Adipose tissue (tissue), 3 donors: ENCODE measurements around the gene TSPAN13. TPM values are rescaled to one million over a fixed set of nuclear protein-coding genes. Genes with fewer than 3 reads are reported as not detected.
"Not testable (repeated sequence)": the region's sequence is repeated elsewhere in the genome, so short reads cannot be mapped to it uniquely, and the experiment has no call there.

ENCODE experiments used
- H3K27ac ChIP-seq: one replicate; pipeline ENCODE4 v1.5.1; 2013; ENCODE audit warnings: low read depth, low read length
- WGBS, 3 donors: extraction: QIAGEN DNeasy Blood & Tissue Kit; methylation state at CpG; one replicate each; pipeline ENCODE4 v1.1.7; 2013; 5-methylcytosine and 5-hydroxymethylcytosine counted together
- polyA plus RNA-seq, 3 donors: library from polyadenylated mRNA; stranded (reverse); fragments of 200-250 nt; gene quantifications; one replicate each; pipeline ENCODE4 v1.2.3, GENCODE V29; 2013
- donor health status: healthy with polysubstance abuse.
- donor health status: Bipolar disorder and iron deficiency.
- donor health status: healthy.

TSPAN13 gene
- polyA plus RNA-seq, 3 donors = 35.5 to 52.1 (median 42.4) TPM

GRCh38 chr7:16764942-16765341 lies 11.4 kb downstream of the TSPAN13 start:
- 93 to 95% (median 95%) methylated on average over 3 of the region's 3 CpGs for WGBS, 3 donors
- H3K27ac ChIP-seq = no peak overlapping the region

- H3K27ac ChIP-seq = no peak overlapping the region
- 62 to 69% (median 62%) methylated on average over 2 of the region's 2 CpGs for WGBS, 3 donors
Measured at GRCh38 chr7:16765436-16765859, 11.9 kb downstream of the TSPAN13 start.

- 97 to 100% (median 98%) methylated on average over 3 of the region's 3 CpGs for WGBS, 3 donors
- not testable (repeated sequence) for H3K27ac ChIP-seq
Measured at GRCh38 chr7:16769994-16770393, 16.4 kb downstream of the TSPAN13 start.

GRCh38 chr7:16770657-16771329 lies 17.2 kb downstream of the TSPAN13 start:
- no peak overlapping the region for H3K27ac ChIP-seq
- WGBS, 3 donors = 70 to 77% (median 73%) methylated on average over 6 of the region's 6 CpGs

- no peak overlapping the region for H3K27ac ChIP-seq
- WGBS, 3 donors = 45 to 59% (median 49%) methylated on average over 2 of the region's 2 CpGs
Measured at GRCh38 chr7:16773326-16773725, 19.8 kb downstream of the TSPAN13 start.

- 93 to 99% (median 97%) methylated on average over 2 of the region's 2 CpGs for WGBS, 3 donors
- no peak overlapping the region for H3K27ac ChIP-seq
Measured at GRCh38 chr7:16773884-16774283, 20.3 kb downstream of the TSPAN13 start.

GRCh38 chr7:16774294-16774693 lies 20.7 kb downstream of the TSPAN13 start:
- WGBS, 3 donors = 71 to 89% (median 89%) methylated on average over 4 of the region's 4 CpGs

GRCh38 chr7:16774986-16775385 lies 21.4 kb downstream of the TSPAN13 start:
- H3K27ac ChIP-seq = no peak overlapping the region

More at GRCh38 chr7:16774294-16774693, 20.7 kb downstream of the TSPAN13 start:
- no peak overlapping the region for H3K27ac ChIP-seq

- 94% methylated on average over 7 of the region's 7 CpGs for WGBS, 3 donors
- H3K27ac ChIP-seq = no peak overlapping the region
Measured at GRCh38 chr7:16776053-16776452, 22.5 kb downstream of the TSPAN13 start.

GRCh38 chr7:16778476-16778875 lies 24.9 kb downstream of the TSPAN13 start:
- 92 to 98% (median 96%) methylated on average over 3 of the region's 3 CpGs for WGBS, 3 donors
- H3K27ac ChIP-seq = no peak overlapping the region

- 49 to 61% (median 52%) methylated on average over 1 of the region's 1 CpG for WGBS, 3 donors
Measured at GRCh38 chr7:16779051-16779450, 25.5 kb downstream of the TSPAN13 start.

GRCh38 chr7:16780596-16780995 lies 27.0 kb downstream of the TSPAN13 start:
- WGBS, 3 donors = 50 to 70% (median 61%) methylated on average over 1 of the region's 1 CpG
- H3K27ac ChIP-seq = no peak overlapping the region

More at GRCh38 chr7:16779051-16779450, 25.5 kb downstream of the TSPAN13 start:
- no peak overlapping the region for H3K27ac ChIP-seq

GRCh38 chr7:16785321-16785720 lies 31.8 kb downstream of the TSPAN13 start:
- WGBS, 3 donors = 38 to 81% (median 80%) methylated on average over 1 of the region's 1 CpG
- H3K27ac ChIP-seq = no peak overlapping the region

GRCh38 chr7:16785846-16786245 lies 32.3 kb downstream of the TSPAN13 start:
- 54 to 86% (median 80%) methylated on average over 2 of the region's 2 CpGs for WGBS, 3 donors

GRCh38 chr7:16786257-16786656 lies 32.7 kb downstream of the TSPAN13 start:
- no peak overlapping the region for H3K27ac ChIP-seq
- WGBS, 3 donors = 32 to 82% (median 72%) methylated on average over 4 of the region's 4 CpGs

More at GRCh38 chr7:16785846-16786245, 32.3 kb downstream of the TSPAN13 start:
- no peak overlapping the region for H3K27ac ChIP-seq

GRCh38 chr7:16787127-16787526 lies 33.6 kb downstream of the TSPAN13 start:
- 62 to 96% (median 91%) methylated on average over 1 of the region's 1 CpG for WGBS, 3 donors
- no peak overlapping the region for H3K27ac ChIP-seq

- H3K27ac ChIP-seq = no peak overlapping the region
- 33 to 51% (median 42%) methylated on average over 1 of the region's 1 CpG for WGBS, 3 donors
Measured at GRCh38 chr7:16791071-16791470, 37.5 kb downstream of the TSPAN13 start.

GRCh38 chr7:16791905-16792698 lies 38.5 kb downstream of the TSPAN13 start:
- no peak overlapping the region for H3K27ac ChIP-seq
- WGBS, 3 donors = 62 to 77% (median 68%) methylated on average over 5 of the region's 5 CpGs

- no peak overlapping the region for H3K27ac ChIP-seq
- WGBS, 3 donors = 59 to 79% (median 71%) methylated on average over 3 of the region's 3 CpGs
Measured at GRCh38 chr7:16794986-16795385, 41.4 kb downstream of the TSPAN13 start.

- 43 to 51% (median 47%) methylated on average over 6 of the region's 6 CpGs for WGBS, 3 donors
- no peak overlapping the region for H3K27ac ChIP-seq
Measured at GRCh38 chr7:16795624-16796023, 42.1 kb downstream of the TSPAN13 start.
